ENCODE measurements around the gene ZNF90.

DNA sequence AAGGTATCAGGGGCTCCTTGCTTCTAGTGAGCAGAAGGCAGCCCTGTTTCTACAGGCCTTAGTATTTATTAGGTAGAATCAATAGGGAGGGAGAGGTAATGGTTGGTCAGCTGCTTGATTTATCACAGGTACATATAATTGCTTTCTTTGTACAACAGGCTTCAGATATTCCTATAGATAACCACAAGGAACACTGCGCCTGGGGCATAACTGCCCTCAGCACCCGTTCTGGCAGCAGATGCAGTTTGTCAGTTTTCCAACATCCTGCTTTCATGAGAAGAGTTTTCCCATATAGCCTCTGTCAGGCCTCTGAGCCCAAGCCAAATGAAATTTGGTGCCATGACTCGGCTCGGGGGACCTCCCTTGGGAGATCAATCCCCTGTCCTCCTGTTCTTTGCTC is 76.8 kb downstream of the ZNF90 start:
- no peak for TF ChIP-seq CTCF (IDR thresholded peaks at IDR 0.05; ENCODE audit: low read depth, low read length, missing input control)
- no peak for TF ChIP-seq JUND (IDR thresholded peaks at IDR 0.05)
- TF ChIP-seq, protein P1, sequence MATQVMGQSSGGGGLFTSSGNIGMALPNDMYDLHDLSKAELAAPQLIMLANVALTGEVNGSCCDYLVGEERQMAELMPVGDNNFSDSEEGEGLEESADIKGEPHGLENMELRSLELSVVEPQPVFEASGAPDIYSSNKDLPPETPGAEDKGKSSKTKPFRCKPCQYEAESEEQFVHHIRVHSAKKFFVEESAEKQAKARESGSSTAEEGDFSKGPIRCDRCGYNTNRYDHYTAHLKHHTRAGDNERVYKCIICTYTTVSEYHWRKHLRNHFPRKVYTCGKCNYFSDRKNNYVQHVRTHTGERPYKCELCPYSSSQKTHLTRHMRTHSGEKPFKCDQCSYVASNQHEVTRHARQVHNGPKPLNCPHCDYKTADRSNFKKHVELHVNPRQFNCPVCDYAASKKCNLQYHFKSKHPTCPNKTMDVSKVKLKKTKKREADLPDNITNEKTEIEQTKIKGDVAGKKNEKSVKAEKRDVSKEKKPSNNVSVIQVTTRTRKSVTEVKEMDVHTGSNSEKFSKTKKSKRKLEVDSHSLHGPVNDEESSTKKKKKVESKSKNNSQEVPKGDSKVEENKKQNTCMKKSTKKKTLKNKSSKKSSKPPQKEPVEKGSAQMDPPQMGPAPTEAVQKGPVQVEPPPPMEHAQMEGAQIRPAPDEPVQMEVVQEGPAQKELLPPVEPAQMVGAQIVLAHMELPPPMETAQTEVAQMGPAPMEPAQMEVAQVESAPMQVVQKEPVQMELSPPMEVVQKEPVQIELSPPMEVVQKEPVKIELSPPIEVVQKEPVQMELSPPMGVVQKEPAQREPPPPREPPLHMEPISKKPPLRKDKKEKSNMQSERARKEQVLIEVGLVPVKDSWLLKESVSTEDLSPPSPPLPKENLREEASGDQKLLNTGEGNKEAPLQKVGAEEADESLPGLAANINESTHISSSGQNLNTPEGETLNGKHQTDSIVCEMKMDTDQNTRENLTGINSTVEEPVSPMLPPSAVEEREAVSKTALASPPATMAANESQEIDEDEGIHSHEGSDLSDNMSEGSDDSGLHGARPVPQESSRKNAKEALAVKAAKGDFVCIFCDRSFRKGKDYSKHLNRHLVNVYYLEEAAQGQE (IDR thresholded peaks at IDR 0.05) = no peak
- TF ChIP-seq GABPA (IDR thresholded peaks at IDR 0.05 in 1 of 2, conservative IDR thresholded peaks at IDR 0.05 in 1 of 2) = no peak
- TF ChIP-seq TAF1 (conservative IDR thresholded peaks at IDR 0.05) = no peak
- TF ChIP-seq SP1 (IDR thresholded peaks at IDR 0.05) = no peak
- TF ChIP-seq, protein P2, sequence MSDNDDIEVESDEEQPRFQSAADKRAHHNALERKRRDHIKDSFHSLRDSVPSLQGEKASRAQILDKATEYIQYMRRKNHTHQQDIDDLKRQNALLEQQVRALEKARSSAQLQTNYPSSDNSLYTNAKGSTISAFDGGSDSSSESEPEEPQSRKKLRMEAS (IDR thresholded peaks at IDR 0.05) = no peak
- TF ChIP-seq, protein P3, sequence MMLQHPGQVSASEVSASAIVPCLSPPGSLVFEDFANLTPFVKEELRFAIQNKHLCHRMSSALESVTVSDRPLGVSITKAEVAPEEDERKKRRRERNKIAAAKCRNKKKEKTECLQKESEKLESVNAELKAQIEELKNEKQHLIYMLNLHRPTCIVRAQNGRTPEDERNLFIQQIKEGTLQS (IDR thresholded peaks at IDR 0.05) = no peak
- TF ChIP-seq HNF4A (conservative IDR thresholded peaks at IDR 0.05) = no peak
- TF ChIP-seq RXRA (IDR thresholded peaks at IDR 0.05) = no peak
- no peak for TF ChIP-seq EGR1 (IDR thresholded peaks at IDR 0.05; ENCODE audit: low read depth in 2 of 2)
- TF ChIP-seq HNF4G (IDR thresholded peaks at IDR 0.05) = no peak
- no peak for TF ChIP-seq ZBTB33 (IDR thresholded peaks at IDR 0.05)
